ENCODE data around the gene CNTNAP4. TPM values are rescaled to one million over a fixed set of nuclear protein-coding genes. Genes with fewer than 3 reads are reported as not detected.

CNTNAP4 gene
- 12.1 and 15.2 TPM in 2 replicates for total RNA-seq (2013; cell fraction: nucleolus; rRNA removed)
- total RNA-seq (2014; rRNA removed) (1.1 and 2.1 TPM in 2 replicates), total RNA-seq (2014; rRNA removed; fragmentation: Illumina TruSeq; extraction: Trizol) (1.4 and 1.7 TPM in 2 replicates), total RNA-seq (2021) (1.3 and 1.8 TPM in 2 replicates), polyA plus RNA-seq (2011; rRNA removed) (0.84 and 1.3 TPM in 2 replicates), polyA plus RNA-seq (2014; fragmentation: Illumina TruSeq; extraction: Trizol) (0.96 and 1.5 TPM in 2 replicates), polyA plus RNA-seq (2014; fragmentation: Nextera tagmentation; extraction: Ambion mirVana) (under 1 TPM; 0.45 to 0.75 TPM), polyA plus RNA-seq (2014; rRNA removed) (0.81 and 1.9 TPM in 2 replicates), polyA plus RNA-seq (2016; fragmentation: Nextera tagmentation; extraction: Ambion mirVana) (under 1 TPM; 0.54 to 0.77 TPM), polyA minus RNA-seq (2011; rRNA and poly(A)+ RNA removed) (1.1 and 2.3 TPM in 2 replicates), Bru-seq, nascent RNA (percentile 20 among the genes with signal in this experiment), BruChase-seq, experiment 1, labeled RNA remaining after a 6-hour chase (percentile 17 among the genes with signal in this experiment), BruChase-seq, experiment 2, labeled RNA remaining after a 2-hour chase (percentile 15 among the genes with signal in this experiment)
- polyA plus RNA-seq (2011; ENCODE audit: low read depth), result not detected
- polyA plus RNA-seq (2011; cell fraction: cytosol; rRNA removed), result 0.43 and 0.53 TPM in 2 replicates
- polyA plus RNA-seq (2011; cell fraction: nucleus; rRNA removed), result 1.7 and 1.9 TPM in 2 replicates
- polyA plus RNA-seq (2012), result 0.18 and 0.23 TPM in 2 replicates
- polyA minus RNA-seq (2011; cell fraction: cytosol; rRNA and poly(A)+ RNA removed), result not detected in 2 replicates
- 2.7 and 3.1 TPM in 2 replicates for polyA minus RNA-seq (2011; cell fraction: nucleus; rRNA and poly(A)+ RNA removed)
- long read RNA-seq, experiment 1, result 0 reads
- long read RNA-seq, experiment 2, partial matches to known transcripts, result 2 of 9 reads
- long read RNA-seq, experiment 2, other reads (novel, unspliced or antisense), result 5 of 9 reads

DNA sequence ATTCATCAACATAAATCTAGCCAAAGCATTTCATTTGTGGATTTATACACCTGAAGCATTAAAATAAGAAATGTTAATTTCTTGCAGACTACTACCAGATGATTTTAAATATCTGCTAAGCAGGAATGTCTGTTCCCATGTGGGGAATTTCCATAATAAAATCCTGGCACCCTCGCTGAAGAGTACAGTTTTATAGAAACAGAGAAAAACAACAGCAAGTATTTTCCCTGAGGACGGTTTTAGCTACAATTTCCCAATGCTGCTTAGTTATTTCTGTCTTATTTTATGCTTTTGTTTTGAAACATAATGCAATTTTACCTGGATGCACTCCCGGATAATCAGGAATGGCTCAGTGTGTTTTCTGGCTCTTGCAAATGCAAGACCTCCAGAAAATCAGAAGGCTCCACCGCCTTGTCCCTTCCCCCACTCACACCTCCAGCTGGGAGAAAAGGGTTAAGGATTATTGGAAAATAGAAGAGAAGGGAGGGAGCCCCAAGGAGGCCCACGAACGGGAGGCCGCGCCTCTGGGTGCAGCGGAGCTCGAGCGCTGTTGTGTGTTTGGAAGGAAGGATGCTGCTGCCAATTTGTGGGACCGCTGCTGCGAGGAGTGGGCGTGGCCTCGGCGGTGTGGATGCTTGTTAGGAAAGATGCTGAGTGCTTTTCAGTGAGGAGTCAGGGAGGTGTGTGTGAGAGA is at the start of gene CNTNAP4:
Gene CNTNAP4 (plus strand): TSS at position 657 of the 694 bp plus-strand sequence. CDS start 262 bp downstream, outside the sequence.
- no peak for ATAC-seq
- SMC1A ChIA-PET (ENCODE audit: uncharacterized antibody, unreplicated experiment), result interaction anchor here (1.1 to 2.7 kb wide), 3 partner anchors 26 to 895 kb away, joined by 3 to 8 read pairs (median 5); no protein-coding TSS in a partner anchor
- CTCF ChIA-PET, result interaction anchor here (1.6 to 2.7 kb wide), 3 partner anchors 11 to 895 kb away, joined by 4 to 17 read pairs (median 4); no protein-coding TSS in a partner anchor
- no peaks in the 10 kb centered on the region for H3K79me2 ChIP-seq (ENCODE audit: control insufficient read depth, insufficient read depth, low read length)
- H3K27me3 ChIP-seq (replicated peaks in 1 of 2; ENCODE audit: control insufficient read depth in 2 of 2, insufficient read depth in 2 of 2, low read length in 1 of 2), result no peaks in the 10 kb centered on the region
- no peak within 1 kb of the TSS for H3K27ac ChIP-seq (ENCODE audit: control insufficient read depth, insufficient read depth)
- no peaks in the 10 kb centered on the region for H4K20me1 ChIP-seq (ENCODE audit: control insufficient read depth, insufficient read depth)
- H3K4me2 ChIP-seq (ENCODE audit: control insufficient read depth, insufficient read depth), result no peak within 1 kb of the TSS
- RAD21 ChIA-PET (ENCODE audit: unreplicated experiment), result interaction anchor here (2.6 kb wide), 1 partner anchor 377 kb away, joined by 19 read pairs; no protein-coding TSS in a partner anchor
- H3K36me3 ChIP-seq (ENCODE audit: control insufficient read depth in 2 of 2, insufficient read depth in 2 of 2, low read length in 1 of 2), result no peaks in the 10 kb centered on the region
- no peak for TF ChIP-seq RELA (IDR thresholded peaks at IDR 0.05; ENCODE audit: borderline replicate concordance, partially characterized antibody)
- TF ChIP-seq ZNF217 (IDR thresholded peaks at IDR 0.05), result no peak
- no peak for TF ChIP-seq HDAC2 (IDR thresholded peaks at IDR 0.05)
- intact Hi-C loops (cut with micrococcal nuclease; ENCODE audit: unreplicated experiment) (loop anchor here (10.0 kb wide), 1 partner anchor 888 kb away; no protein-coding TSS in a partner anchor), in situ Hi-C loops (cut with MboI) (no loop called here)
- POLR2A ChIA-PET, result no interaction called here
- no peak within 1 kb of the TSS for H3K9ac ChIP-seq (ENCODE audit: control insufficient read depth, insufficient read depth, low read length)
- no peaks in the 10 kb centered on the region for H3K9me3 ChIP-seq (replicated peaks; ENCODE audit: control insufficient read depth, insufficient read depth, low read length)
- FAIRE-seq, result no peak
- no peak within 1 kb of the TSS for H2AFZ ChIP-seq (ENCODE audit: control insufficient read depth, low read depth, low read length)
- WGBS (ENCODE audit: insufficient coverage, insufficient replicate concordance, low lambda C conversion rate, missing lambda C conversion rate), result 3% methylated on average over 16 of the region's 16 CpGs
- no peak for DNase-seq (ENCODE audit: low read depth, low spot score)
- no peak within 1 kb of the TSS for H3K4me3 ChIP-seq
- no peaks in the 10 kb centered on the region for H3K4me1 ChIP-seq (ENCODE audit: control insufficient read depth, insufficient read depth, low read length)
- no TSS peak for BruUV-seq (replicated peaks)

All from GM12878 (cell line).